ENCODE data around the gene NHS.
"Not testable (repeated sequence)": the region's sequence is repeated elsewhere in the genome, so short reads cannot be mapped to it uniquely, and the experiment has no call there.

NHS gene

DNA sequence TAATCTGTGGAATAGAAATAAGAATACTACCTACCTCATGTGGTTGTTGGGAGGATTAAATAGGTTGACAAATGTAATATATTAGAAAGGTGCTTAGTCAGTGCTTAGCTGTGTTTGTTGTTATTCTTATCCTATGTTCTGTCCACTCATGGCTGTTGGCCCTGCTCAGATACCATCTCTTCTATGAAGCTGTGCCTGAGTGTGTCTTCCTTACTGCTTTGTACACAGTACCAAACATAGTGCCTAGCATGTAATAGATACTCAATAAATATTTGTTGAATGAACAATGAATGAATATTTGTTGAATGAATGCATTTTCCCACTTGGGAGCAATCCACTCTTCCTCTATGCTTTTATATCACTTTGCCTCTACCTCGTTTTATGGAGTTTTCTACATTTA is 57.2 kb downstream of the NHS start:
- H3K4me2 ChIP-seq (ENCODE audit: low read length) = no peak overlapping the region
- H3K27me3 ChIP-seq (ENCODE audit: control insufficient read depth, insufficient read depth, low read length) = peaks cover 6% of the 10 kb centered on the region
- H3K4me1 ChIP-seq (ENCODE audit: control insufficient read depth, insufficient read depth, low read length) = no peaks in the 10 kb centered on the region
- no peaks in the 10 kb centered on the region for H3K36me3 ChIP-seq (ENCODE audit: insufficient read depth, low read length)
- H3K4me3 ChIP-seq (ENCODE audit: low read length) = no peak overlapping the region
- H3K9me3 ChIP-seq (replicated peaks; ENCODE audit: low read length) = no peaks in the 10 kb centered on the region
- H3K9ac ChIP-seq (ENCODE audit: low read depth, low read length) = no peak overlapping the region

DNA sequence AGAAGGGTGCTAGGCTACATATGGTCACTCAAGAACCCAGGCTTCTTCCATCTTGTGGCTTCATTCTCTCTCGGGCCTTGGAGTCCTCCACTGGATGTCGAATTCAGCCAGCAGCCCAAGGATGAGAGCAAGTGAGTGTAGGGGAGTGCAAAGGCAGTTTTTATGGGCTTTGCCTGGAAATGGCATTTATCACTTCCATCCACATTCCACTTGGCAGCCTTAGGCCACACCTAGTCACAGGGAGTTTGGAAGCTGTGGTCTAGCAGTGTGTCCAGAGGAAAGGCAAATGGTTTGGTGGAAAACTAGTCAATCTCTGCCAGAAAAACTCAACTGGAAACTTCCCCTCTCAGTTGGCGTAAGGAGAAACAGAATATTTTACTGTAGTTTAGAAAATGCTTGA is 59.0 kb downstream of the NHS start:
- Histone ChIP-seq H3K4me2 (ENCODE audit: low read length) (no peak overlapping the region), H3K27me3 (ENCODE audit: control insufficient read depth, insufficient read depth, low read length) (peaks cover 6% of the 10 kb centered on the region), H3K4me1 (ENCODE audit: control insufficient read depth, insufficient read depth, low read length) (no peaks in the 10 kb centered on the region), H3K4me3 (ENCODE audit: low read length) (no peak overlapping the region), H3K36me3 (ENCODE audit: insufficient read depth, low read length) (no peaks in the 10 kb centered on the region), H3K9ac (ENCODE audit: low read depth, low read length) (no peak overlapping the region), H3K9me3 (replicated peaks; ENCODE audit: low read length) (no peaks in the 10 kb centered on the region)

DNA sequence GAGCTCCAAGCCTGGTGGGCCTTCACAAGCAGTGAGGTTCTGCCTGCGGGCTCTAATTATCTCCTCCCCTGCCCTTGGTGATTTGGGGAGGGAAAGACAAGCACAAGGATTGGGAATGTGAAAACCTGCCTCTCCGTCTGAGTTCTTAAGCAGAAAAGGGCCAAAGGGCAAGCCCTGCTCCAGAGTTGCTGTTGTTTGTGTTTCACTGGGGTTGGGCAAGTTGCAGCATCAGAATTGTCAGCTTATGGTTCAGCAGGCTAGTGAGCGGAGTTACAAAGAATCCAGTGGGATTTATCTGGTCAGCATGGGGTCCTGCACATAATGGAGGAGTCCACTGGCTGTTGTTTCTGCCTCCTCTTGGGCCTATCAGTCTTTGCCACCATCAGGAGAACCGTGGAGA is 60.5 kb downstream of the NHS start:
- Histone ChIP-seq H3K4me1 (ENCODE audit: control insufficient read depth, insufficient read depth, low read length) (no peaks in the 10 kb centered on the region), H3K9ac (ENCODE audit: low read depth, low read length) (no peak overlapping the region), H3K4me3 (ENCODE audit: low read length) (no peak overlapping the region), H3K9me3 (replicated peaks; ENCODE audit: low read length) (no peaks in the 10 kb centered on the region), H3K36me3 (ENCODE audit: insufficient read depth, low read length) (no peaks in the 10 kb centered on the region), H3K27me3 (ENCODE audit: control insufficient read depth, insufficient read depth, low read length) (peaks cover 6% of the 10 kb centered on the region), H3K4me2 (ENCODE audit: low read length) (no peak overlapping the region)

- Histone ChIP-seq H3K36me3 (ENCODE audit: insufficient read depth, low read length) (no peaks in the 10 kb centered on the region), H3K4me3 (ENCODE audit: low read length) (no peak overlapping the region), H3K27me3 (ENCODE audit: control insufficient read depth, insufficient read depth, low read length) (peaks cover 6% of the 10 kb centered on the region), H3K9me3 (replicated peaks; ENCODE audit: low read length) (no peaks in the 10 kb centered on the region), H3K9ac (ENCODE audit: low read depth, low read length) (no peak overlapping the region), H3K4me1 (ENCODE audit: control insufficient read depth, insufficient read depth, low read length) (peaks cover 7% of the 10 kb centered on the region), H3K4me2 (ENCODE audit: low read length) (no peak overlapping the region)
These were observed 63.2 kb downstream of the NHS start for GRCh38 chrX:17438221-17438620.

DNA sequence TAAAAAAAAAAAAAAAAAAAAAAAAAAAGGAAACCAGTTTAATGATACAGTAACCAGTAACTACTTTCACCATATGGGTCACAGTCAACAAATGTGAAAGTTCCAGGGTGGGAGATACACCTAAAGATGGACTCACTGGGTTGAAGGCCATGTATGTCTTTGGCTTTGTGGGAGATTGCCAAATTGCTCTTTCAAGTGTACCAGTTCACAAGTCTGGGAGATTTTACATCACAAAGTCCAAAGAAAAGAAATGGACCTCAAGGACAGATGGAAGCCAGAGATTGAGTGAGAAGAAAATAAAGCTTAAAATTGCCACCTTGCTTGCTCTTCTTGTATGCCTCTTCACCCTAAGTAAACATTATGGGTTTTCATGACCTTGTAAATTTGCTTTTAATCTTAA is 65.3 kb downstream of the NHS start:
- H3K27me3 ChIP-seq (ENCODE audit: control insufficient read depth, insufficient read depth, low read length) = peaks cover 6% of the 10 kb centered on the region
- no peaks in the 10 kb centered on the region for H3K36me3 ChIP-seq (ENCODE audit: insufficient read depth, low read length)
- H3K4me3 ChIP-seq (ENCODE audit: low read length) = no peak overlapping the region
- no peak overlapping the region for H3K4me2 ChIP-seq (ENCODE audit: low read length)
- no peak overlapping the region for H3K9ac ChIP-seq (ENCODE audit: low read depth, low read length)
- H3K9me3 ChIP-seq (replicated peaks; ENCODE audit: low read length) = no peaks in the 10 kb centered on the region
- peaks cover 7% of the 10 kb centered on the region for H3K4me1 ChIP-seq (ENCODE audit: control insufficient read depth, insufficient read depth, low read length)

DNA sequence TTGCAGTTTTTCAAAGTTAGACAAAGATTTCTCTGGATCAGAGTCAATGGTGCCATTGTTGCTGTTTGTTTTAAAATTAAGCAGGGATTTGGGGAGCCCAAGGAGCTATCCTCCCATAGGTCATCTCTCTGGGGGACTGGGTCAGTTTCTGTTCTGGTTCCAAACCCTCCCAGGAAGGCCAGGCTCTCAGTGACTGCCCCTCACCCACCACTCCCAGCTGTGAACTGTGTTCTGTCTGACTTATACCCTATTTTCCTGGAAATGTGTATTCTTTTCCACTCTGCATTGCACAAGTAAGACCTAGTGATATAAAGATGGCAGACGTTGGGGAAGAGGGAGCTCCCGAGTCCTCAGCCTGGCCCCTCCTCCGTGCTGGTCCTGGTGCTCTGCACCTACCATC is 65.8 kb downstream of the NHS start:
- Histone ChIP-seq H3K4me3 (ENCODE audit: low read length) (no peak overlapping the region), H3K27me3 (ENCODE audit: control insufficient read depth, insufficient read depth, low read length) (peaks cover 6% of the 10 kb centered on the region), H3K9ac (ENCODE audit: low read depth, low read length) (no peak overlapping the region), H3K36me3 (ENCODE audit: insufficient read depth, low read length) (no peaks in the 10 kb centered on the region), H3K4me1 (ENCODE audit: control insufficient read depth, insufficient read depth, low read length) (peaks cover 7% of the 10 kb centered on the region), H3K9me3 (replicated peaks; ENCODE audit: low read length) (no peaks in the 10 kb centered on the region), H3K4me2 (ENCODE audit: low read length) (no peak overlapping the region)

GRCh38 chrX:17441965-17442364 is 67.0 kb downstream of the NHS start:
- no peak overlapping the region for H3K4me2 ChIP-seq (ENCODE audit: low read length)
- peaks cover 7% of the 10 kb centered on the region for H3K4me1 ChIP-seq (ENCODE audit: control insufficient read depth, insufficient read depth, low read length)
- H3K36me3 ChIP-seq (ENCODE audit: insufficient read depth, low read length) = no peaks in the 10 kb centered on the region
- no peaks in the 10 kb centered on the region for H3K9me3 ChIP-seq (replicated peaks; ENCODE audit: low read length)
- no peak overlapping the region for H3K9ac ChIP-seq (ENCODE audit: low read depth, low read length)
- H3K27me3 ChIP-seq (ENCODE audit: control insufficient read depth, insufficient read depth, low read length) = peaks cover 1% of the 10 kb centered on the region
- no peak overlapping the region for H3K4me3 ChIP-seq (ENCODE audit: low read length)

DNA sequence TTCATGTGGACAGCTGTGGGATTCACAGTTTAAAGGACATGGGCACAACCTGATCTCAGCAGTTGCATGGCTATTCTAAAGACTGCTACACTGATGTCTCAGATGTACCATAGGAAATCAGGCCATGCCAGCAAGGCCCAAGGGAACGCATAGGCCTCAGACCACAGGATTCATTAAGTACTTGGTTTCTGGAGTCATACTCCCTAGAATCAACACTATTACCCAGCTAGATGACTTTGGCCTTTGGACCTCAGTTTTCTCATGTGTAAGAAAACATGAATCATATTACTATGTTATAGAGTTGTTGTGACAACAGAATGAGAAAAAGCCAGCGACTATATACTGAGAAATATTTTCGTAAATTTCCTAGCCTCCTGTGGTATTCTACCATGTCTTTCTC is 67.9 kb downstream of the NHS start:
- H3K9ac ChIP-seq (ENCODE audit: low read depth, low read length) = no peak overlapping the region
- H3K4me3 ChIP-seq (ENCODE audit: low read length) = no peak overlapping the region
- no peaks in the 10 kb centered on the region for H3K9me3 ChIP-seq (replicated peaks; ENCODE audit: low read length)
- no peak overlapping the region for H3K4me2 ChIP-seq (ENCODE audit: low read length)
- H3K4me1 ChIP-seq (ENCODE audit: control insufficient read depth, insufficient read depth, low read length) = peaks cover 7% of the 10 kb centered on the region
- H3K27me3 ChIP-seq (ENCODE audit: control insufficient read depth, insufficient read depth, low read length) = no peaks in the 10 kb centered on the region
- H3K36me3 ChIP-seq (ENCODE audit: insufficient read depth, low read length) = no peaks in the 10 kb centered on the region

- no peak overlapping the region for H3K9ac ChIP-seq (ENCODE audit: low read depth, low read length)
- H3K9me3 ChIP-seq (replicated peaks; ENCODE audit: low read length) = no peaks in the 10 kb centered on the region
- H3K4me3 ChIP-seq (ENCODE audit: low read length) = no peak overlapping the region
- H3K4me2 ChIP-seq (ENCODE audit: low read length) = no peak overlapping the region
- H3K27me3 ChIP-seq (ENCODE audit: control insufficient read depth, insufficient read depth, low read length) = peaks cover 3% of the 10 kb centered on the region
- peaks cover 7% of the 10 kb centered on the region for H3K4me1 ChIP-seq (ENCODE audit: control insufficient read depth, insufficient read depth, low read length)
- no peaks in the 10 kb centered on the region for H3K36me3 ChIP-seq (ENCODE audit: insufficient read depth, low read length)
These were observed 68.6 kb downstream of the NHS start for GRCh38 chrX:17443556-17443955.

DNA sequence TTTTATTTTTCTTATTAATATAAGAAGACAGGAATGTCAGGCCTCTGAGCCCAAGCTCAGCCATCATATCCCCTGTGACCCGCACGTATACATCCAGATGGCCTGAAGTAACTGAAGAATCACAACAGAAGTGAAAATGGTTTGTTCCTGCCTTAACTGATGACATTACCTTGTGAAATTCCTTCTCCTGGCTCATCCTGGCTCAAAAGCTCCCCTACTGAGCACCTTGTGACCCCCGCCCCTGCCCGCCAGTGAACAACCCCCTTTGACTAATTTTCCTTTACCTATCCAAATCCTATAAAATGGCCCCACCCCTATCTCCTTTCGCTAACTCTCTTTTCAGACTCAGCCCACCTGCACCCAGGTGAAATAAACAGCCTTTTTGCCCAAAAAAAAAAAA is 71.3 kb downstream of the NHS start:
- H3K4me1 ChIP-seq (ENCODE audit: control insufficient read depth, insufficient read depth, low read length); H3K9ac ChIP-seq (ENCODE audit: low read depth, low read length); H3K4me2 ChIP-seq (ENCODE audit: low read length); H3K27me3 ChIP-seq (ENCODE audit: control insufficient read depth, insufficient read depth, low read length); H3K36me3 ChIP-seq (ENCODE audit: insufficient read depth, low read length); H3K9me3 ChIP-seq (replicated peaks; ENCODE audit: low read length); H3K4me3 ChIP-seq (ENCODE audit: low read length): not testable (repeated sequence)

DNA sequence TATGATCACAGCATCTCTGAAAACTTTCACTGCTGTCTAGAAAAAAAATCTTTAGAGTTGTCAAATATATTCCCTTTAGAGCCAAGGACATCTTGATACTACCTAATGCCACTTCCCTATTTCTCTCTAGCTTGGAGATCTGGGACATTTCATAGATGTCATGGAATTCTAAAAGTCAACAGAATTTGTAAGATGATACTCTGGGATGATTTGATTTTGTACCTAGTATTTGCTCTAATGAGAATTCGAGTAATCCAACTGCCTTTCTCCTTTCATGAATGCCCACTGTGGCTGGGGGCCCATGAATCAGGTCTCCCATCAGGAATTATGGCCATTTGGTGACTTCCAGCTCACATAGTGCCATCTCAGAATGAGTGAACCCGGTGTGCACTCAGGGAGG is 73.2 kb downstream of the NHS start:
- Histone ChIP-seq H3K4me3 (ENCODE audit: low read length) (no peak overlapping the region), H3K27me3 (ENCODE audit: control insufficient read depth, insufficient read depth, low read length) (peaks cover 3% of the 10 kb centered on the region), H3K4me2 (ENCODE audit: low read length) (no peak overlapping the region), H3K9ac (ENCODE audit: low read depth, low read length) (no peak overlapping the region), H3K9me3 (replicated peaks; ENCODE audit: low read length) (no peaks in the 10 kb centered on the region), H3K36me3 (ENCODE audit: insufficient read depth, low read length) (no peaks in the 10 kb centered on the region), H3K4me1 (ENCODE audit: control insufficient read depth, insufficient read depth, low read length) (no peaks in the 10 kb centered on the region)

GRCh38 chrX:17449866-17450265 is 74.9 kb downstream of the NHS start:
- Histone ChIP-seq H3K9me3 (replicated peaks; ENCODE audit: low read length) (no peaks in the 10 kb centered on the region), H3K36me3 (ENCODE audit: insufficient read depth, low read length) (no peaks in the 10 kb centered on the region), H3K4me3 (ENCODE audit: low read length) (no peak overlapping the region), H3K27me3 (ENCODE audit: control insufficient read depth, insufficient read depth, low read length) (peaks cover 3% of the 10 kb centered on the region), H3K4me1 (ENCODE audit: control insufficient read depth, insufficient read depth, low read length) (no peaks in the 10 kb centered on the region), H3K9ac (ENCODE audit: low read depth, low read length) (no peak overlapping the region), H3K4me2 (ENCODE audit: low read length) (no peak overlapping the region)

Data from skeletal muscle satellite cell (primary cell).